CD14-positive monocyte (primary cell): Measurements from ENCODE around the gene ADAMTSL1. TPM values are rescaled to one million over a fixed set of nuclear protein-coding genes. Genes with fewer than 3 reads are reported as not detected.

Experiments
- DNase-seq, 3 donors: peaks; one replicate each; pipeline ENCODE4 v3.0.0-alpha.2; 2011 to 2022
- H2AFZ ChIP-seq: 2 replicates; pipeline ENCODE4 v1.6.0; 2012; ENCODE audit warnings: mild to moderate bottlenecking, low read depth, low read length, inconsistent platforms; ENCODE audit not compliant: insufficient read depth, poor library complexity, severe bottlenecking
- H3K27ac ChIP-seq, 2 donors: 1 replicate in 1 of 2; 2 replicates in 1 of 2; pipeline ENCODE4 v1.5.1; 2012 to 2013; ENCODE audit warnings: low read length in 2 of 2, control low read depth in 1 of 2, inconsistent platforms in 1 of 2, low read depth in 1 of 2, mild to moderate bottlenecking in 1 of 2
- H3K27me3 ChIP-seq, 2 donors: one replicate each; pipeline versions ENCODE4 v1.6.0 to v1.6.1; 2011 to 2013; ENCODE audit warnings: low read length in 2 of 2; ENCODE audit not compliant: control insufficient read depth in 2 of 2, insufficient read depth in 2 of 2
- H3K36me3 ChIP-seq, 2 donors: replicated peaks in 1 of 2; 1 replicate in 1 of 2; 2 replicates in 1 of 2; pipeline versions ENCODE4 v1.5.1 to v1.6.1; 2012 to 2013; ENCODE audit warnings: low read length in 2 of 2, control low read depth in 1 of 2, inconsistent platforms in 1 of 2, mild to moderate bottlenecking in 1 of 2; ENCODE audit not compliant: insufficient read depth in 2 of 2, control insufficient read depth in 1 of 2
- H3K4me1 ChIP-seq, 2 donors: 1 replicate in 1 of 2; 2 replicates in 1 of 2; pipeline versions ENCODE4 v1.5.1 to v1.6.1; 2012 to 2013; ENCODE audit warnings: low read length in 2 of 2, control low read depth in 1 of 2, inconsistent platforms in 1 of 2, mild to moderate bottlenecking in 1 of 2, moderate library complexity in 1 of 2; ENCODE audit not compliant: insufficient read depth in 2 of 2, control insufficient read depth in 1 of 2
- H3K4me2 ChIP-seq: replicated peaks from 2 replicates; pipeline ENCODE3; 2012; ENCODE audit warnings: low read length, moderate library complexity, mild to moderate bottlenecking; ENCODE audit not compliant: poor library complexity, severe bottlenecking; ENCODE audit errors: extremely low read depth
- H3K4me3 ChIP-seq, 3 experiments: fragments of 200-600 bp in 1 of 3; sonication (generic) in 1 of 3; replicated peaks in 1 of 3; 1 replicate in 2 of 3; 2 replicates in 1 of 3; pipeline ENCODE4 v1.5.1; 2011 to 2013; ENCODE audit warnings: low read length in 3 of 3, mild to moderate bottlenecking in 3 of 3, control low read depth in 2 of 3, low read depth in 2 of 3, inconsistent platforms in 1 of 3, moderate library complexity in 1 of 3
- H3K79me2 ChIP-seq: 2 replicates; pipeline ENCODE4 v1.6.0; 2012; ENCODE audit warnings: mild to moderate bottlenecking, control low read depth, inconsistent platforms, low read length, moderate library complexity; ENCODE audit not compliant: insufficient read depth
- H3K9ac ChIP-seq: 2 replicates; pipeline ENCODE4 v1.6.0; 2017; ENCODE audit warnings: low read length, mild to moderate bottlenecking; ENCODE audit not compliant: insufficient read depth, poor library complexity, severe bottlenecking
- H3K9me3 ChIP-seq, 2 donors: replicated peaks in 1 of 2; 1 replicate in 1 of 2; 2 replicates in 1 of 2; pipeline versions ENCODE4 v1.5.1 to v1.6.1; 2012 to 2013; ENCODE audit warnings: low read length in 2 of 2, control low read depth in 1 of 2; ENCODE audit not compliant: control insufficient read depth in 1 of 2, insufficient read depth in 1 of 2
- H4K20me1 ChIP-seq: 2 replicates; pipeline ENCODE4 v1.6.0; 2012; ENCODE audit warnings: mild to moderate bottlenecking, low read length, control low read depth, moderate library complexity; ENCODE audit not compliant: insufficient read depth
- H3K27ac Mint-ChIP-seq, 7 donors: one replicate each; pipeline ENCODE4 v1.8.0; 2020; ENCODE audit warnings: mild to moderate bottlenecking in 7 of 7, mixed read lengths in 7 of 7, moderate library complexity in 6 of 7, inconsistent platforms in 2 of 7
- H3K27me3 Mint-ChIP-seq, 3 donors: one replicate each; pipeline ENCODE4 v1.8.0; 2021 to 2022; ENCODE audit warnings: low read depth in 3 of 3, mild to moderate bottlenecking in 3 of 3, mixed read lengths in 3 of 3, moderate library complexity in 3 of 3, inconsistent platforms in 1 of 3
- H3K36me3 Mint-ChIP-seq, 2 donors: one replicate each; pipeline ENCODE4 v1.8.0; 2020; ENCODE audit warnings: mixed read lengths in 2 of 2, inconsistent platforms in 1 of 2, mild to moderate bottlenecking in 1 of 2
- H3K4me1 Mint-ChIP-seq: one replicate; pipeline ENCODE4 v1.8.0; 2020; ENCODE audit warnings: mild to moderate bottlenecking, mixed read lengths
- H3K4me3 Mint-ChIP-seq, 2 donors: one replicate each; pipeline ENCODE4 v1.8.0; 2020; ENCODE audit warnings: mild to moderate bottlenecking in 2 of 2, mixed read lengths in 2 of 2, moderate library complexity in 1 of 2
- H3K9me3 Mint-ChIP-seq, 7 donors: one replicate each; pipeline ENCODE4 v1.8.0; 2020 to 2022; ENCODE audit warnings: mixed read lengths in 7 of 7, mild to moderate bottlenecking in 6 of 7, moderate library complexity in 6 of 7, inconsistent platforms in 2 of 7
- CTCF ChIP-seq: fragments of 200-600 bp; IDR thresholded peaks from one replicate; pipeline ENCODE4 v1.8.0; 2022; ENCODE audit warnings: antibody characterized with exemption, mild to moderate bottlenecking
- WGBS: methylation state at CpG from one replicate; pipeline ENCODE4 v1.1.5; 2013; ENCODE audit warnings: missing lambda C conversion rate; ENCODE audit not compliant: insufficient coverage; 5-methylcytosine and 5-hydroxymethylcytosine counted together
- intact Hi-C, 2 donors: fragments of 100-400 bp; cut with micrococcal nuclease; formaldehyde crosslinking; loops; one replicate each; pipeline versions ENCODE4 v1.15.0 to v1.15.1; 2023
- polyA plus RNA-seq, 3 donors: library from polyadenylated mRNA; depleted of rRNA in 1 of 3; unstranded in 2 of 3; stranded (reverse) in 1 of 3; fragments of 300-500 nt in 2 of 3; fragments of >200 nt in 1 of 3; fragmentation: Illumina TruSeq in 2 of 3; gene quantifications; 1 replicate in 2 of 3; 2 replicates in 1 of 3; pipeline ENCODE4 v1.2.3, GENCODE V29; 2012 to 2021

ADAMTSL1 gene
- polyA plus RNA-seq, 3 donors = not detected

- intact Hi-C loops = no loop called here
- Histone ChIP-seq H4K20me1 (no peaks in the 10 kb centered on the region), H3K4me2 (no peak overlapping the region), H2AFZ (no peak overlapping the region), H3K27me3 (no peaks in the 10 kb centered on the region), H3K9ac (no peak overlapping the region), H3K4me1 (no peaks in the 10 kb centered on the region), H3K79me2 (no peaks in the 10 kb centered on the region), H3K4me3 (no peak overlapping the region), H3K27ac (no peak overlapping the region), H3K36me3 (no peaks in the 10 kb centered on the region), H3K9me3 (no peaks in the 10 kb centered on the region)
- Mint-ChIP-seq H3K9me3 (peaks cover 0 to 3% (median 0%) of the 10 kb centered on the region in 7 donors), H3K27me3 (no peaks in the 10 kb centered on the region), H3K4me3 (no peak overlapping the region), H3K27ac (no peak overlapping the region), H3K4me1 (no peaks in the 10 kb centered on the region), H3K36me3 (no peaks in the 10 kb centered on the region)
- no peak for TF ChIP-seq CTCF
- no CpG with 5 or more reads among the region's 2 CpGs for WGBS
- no peak for DNase-seq
These were observed 162.8 kb downstream of the ADAMTSL1 start for GRCh38 chr9:18636781-18637180.

DNA sequence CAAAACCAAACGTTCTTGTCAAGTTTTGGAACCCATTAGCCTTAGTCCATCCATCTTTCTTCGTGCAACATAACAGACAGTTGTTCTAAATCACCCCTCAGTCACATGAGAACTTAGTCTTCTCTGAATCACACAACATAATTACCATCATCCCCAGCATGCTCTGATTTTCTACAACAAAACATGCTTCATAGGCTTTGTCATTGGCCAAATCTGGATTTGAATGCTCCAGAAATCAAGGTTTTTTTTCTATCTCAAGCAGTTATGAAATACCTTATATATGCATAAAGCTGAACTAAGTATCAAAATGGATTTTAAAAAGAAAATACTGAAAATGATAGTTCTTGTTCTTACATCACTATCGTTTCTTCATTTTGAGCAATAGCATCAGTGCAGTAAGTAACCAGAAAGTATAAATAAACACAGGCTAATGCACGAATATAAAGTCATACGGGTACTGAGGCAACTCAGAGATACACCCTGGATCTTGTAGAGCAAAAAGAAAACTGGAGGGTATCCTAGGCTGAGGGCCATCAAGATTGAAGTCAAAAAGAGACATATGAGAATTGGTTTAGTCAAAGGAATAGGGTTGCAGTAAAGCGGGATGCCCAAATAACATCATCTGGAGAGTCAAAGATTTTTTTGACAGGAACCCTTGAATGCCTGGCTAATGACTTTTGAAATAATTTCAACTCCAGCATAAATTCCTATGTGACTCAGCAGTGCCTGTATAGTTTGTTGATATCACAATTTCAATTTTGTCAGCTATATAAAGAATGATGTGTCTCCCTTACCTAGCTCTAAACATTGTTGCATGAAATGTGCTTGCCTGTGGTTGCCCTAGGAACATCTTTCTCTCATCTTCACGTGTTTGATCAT lies 164.7 kb downstream of the ADAMTSL1 start:
- Histone ChIP-seq H3K4me1 (no peaks in the 10 kb centered on the region), H2AFZ (no peak overlapping the region), H3K36me3 (no peaks in the 10 kb centered on the region), H3K9me3 (no peaks in the 10 kb centered on the region), H3K9ac (no peak overlapping the region), H3K79me2 (no peaks in the 10 kb centered on the region), H3K4me3 (no peak overlapping the region), H3K27ac (no peak overlapping the region), H4K20me1 (no peaks in the 10 kb centered on the region), H3K4me2 (no peak overlapping the region), H3K27me3 (no peaks in the 10 kb centered on the region)
- Mint-ChIP-seq H3K9me3 (peaks cover 0 to 3% (median 0%) of the 10 kb centered on the region in 7 donors), H3K27ac (no peak overlapping the region), H3K27me3 (no peaks in the 10 kb centered on the region), H3K4me3 (no peak overlapping the region), H3K36me3 (no peaks in the 10 kb centered on the region), H3K4me1 (no peaks in the 10 kb centered on the region)
- no peak for DNase-seq
- no peak for TF ChIP-seq CTCF
- intact Hi-C loops = no loop called here
- 72% methylated on average over 3 of the region's 7 CpGs for WGBS
